Measurements from ENCODE around the gene CHPF.

Gene CHPF

DNA sequence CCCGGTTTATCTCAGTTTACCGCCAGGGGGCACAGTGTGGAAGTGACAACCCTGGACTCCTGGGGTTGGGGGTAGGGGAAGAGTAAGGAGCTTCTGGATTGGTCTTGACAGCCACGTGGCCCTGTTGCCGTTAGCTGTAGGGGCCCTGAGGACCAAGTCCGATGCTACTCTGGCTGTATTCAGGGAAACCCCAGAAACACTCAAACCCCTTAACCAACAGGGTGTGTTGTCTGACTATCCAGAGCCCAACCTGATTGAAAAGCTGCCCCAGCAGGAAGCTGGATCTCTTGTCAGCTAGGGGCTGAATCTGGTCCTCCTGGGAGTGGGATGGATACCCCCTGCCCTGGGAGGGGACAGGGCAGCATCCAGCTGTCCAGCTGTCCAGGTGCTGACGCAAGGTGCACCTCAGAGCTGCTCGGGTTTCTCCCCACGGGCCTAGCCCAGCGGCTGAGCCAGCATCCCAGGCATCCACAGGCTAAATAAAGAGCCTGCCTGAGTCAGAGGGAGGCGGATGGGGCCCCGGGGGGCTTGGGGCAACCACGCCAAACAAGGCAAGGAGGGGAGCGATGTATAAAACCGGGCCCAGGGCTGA lies 48.0 kb downstream of the CHPF start:
- DNase-seq, result peak in 3 of 5 donors; percentile 20 to 53 (median 44)

DNA sequence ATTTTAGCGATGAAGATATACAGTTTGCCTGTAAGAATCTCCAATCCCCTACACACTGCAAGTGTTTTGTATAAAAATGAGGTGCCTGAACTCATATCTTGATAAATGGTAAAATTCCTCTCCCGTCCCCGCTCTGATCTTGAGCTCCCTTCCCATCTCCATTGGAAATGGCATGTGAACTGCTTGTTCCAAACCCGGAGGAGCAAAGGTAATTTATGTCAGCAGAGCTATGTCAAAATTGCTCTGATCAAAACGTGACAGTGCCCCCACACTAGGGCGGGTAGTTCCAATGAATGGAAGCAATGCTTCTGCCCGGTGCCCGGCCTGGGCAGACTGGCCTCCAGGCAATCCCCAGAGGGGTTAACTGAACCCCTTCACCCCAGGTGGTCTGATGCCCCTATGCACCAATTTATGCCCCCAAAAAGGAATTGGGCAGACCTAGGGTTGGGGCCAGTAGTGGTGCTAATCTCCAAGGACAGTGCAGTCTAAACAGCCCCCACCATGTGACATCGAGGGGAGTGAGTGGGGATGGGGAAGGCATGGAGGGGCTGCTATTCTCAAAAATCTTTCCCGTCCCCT lies 48.6 kb downstream of the CHPF start:
- no peak for DNase-seq

DNA sequence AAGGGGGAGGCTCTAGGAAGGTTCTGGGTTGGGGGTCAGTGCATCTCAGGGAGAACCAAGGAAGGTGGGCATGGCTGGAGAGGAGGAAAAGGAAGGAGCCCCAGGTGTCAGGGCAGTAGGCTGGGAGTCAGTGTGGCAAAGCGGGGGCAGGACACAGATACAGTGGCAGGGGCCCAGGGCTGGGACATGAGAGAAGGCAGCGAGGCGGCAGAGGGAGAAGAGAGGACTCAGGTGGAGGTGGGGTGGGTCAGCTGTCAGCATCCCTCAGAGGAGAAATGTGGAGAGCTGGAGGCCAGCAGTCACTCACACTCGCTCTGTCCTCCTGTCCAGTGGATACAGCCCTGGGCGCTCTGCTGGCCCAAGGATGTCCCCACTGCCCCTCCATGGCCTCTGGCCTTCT lies 50.5 kb downstream of the CHPF start:
- DNase-seq, result no peak

DNA sequence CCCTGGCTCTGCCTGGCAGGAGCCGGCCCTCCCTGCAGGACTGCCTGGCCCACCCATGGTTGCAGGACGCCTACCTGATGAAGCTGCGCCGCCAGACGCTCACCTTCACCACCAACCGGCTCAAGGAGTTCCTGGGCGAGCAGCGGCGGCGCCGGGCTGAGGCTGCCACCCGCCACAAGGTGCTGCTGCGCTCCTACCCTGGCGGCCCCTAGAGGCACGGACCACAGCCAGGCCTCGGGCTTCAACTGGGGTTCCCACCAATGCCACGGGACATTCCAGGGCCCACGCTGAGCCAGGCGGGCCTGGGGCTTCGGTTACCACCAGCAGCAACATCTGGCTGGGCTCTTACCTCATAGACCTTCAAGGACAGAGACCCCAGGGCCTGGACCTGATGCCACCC lies 51.0 kb downstream of the CHPF start:
- DNase-seq, result no peak

GRCh38 chr2:219491278-219491963 lies 52.2 kb downstream of the CHPF start:
- no peak for DNase-seq

- DNase-seq, result no peak
Observed at GRCh38 chr2:219490600-219491130, 52.9 kb downstream of the CHPF start.

- DNase-seq, result no peak
Observed at GRCh38 chr2:219490186-219490585, 53.4 kb downstream of the CHPF start.

DNA sequence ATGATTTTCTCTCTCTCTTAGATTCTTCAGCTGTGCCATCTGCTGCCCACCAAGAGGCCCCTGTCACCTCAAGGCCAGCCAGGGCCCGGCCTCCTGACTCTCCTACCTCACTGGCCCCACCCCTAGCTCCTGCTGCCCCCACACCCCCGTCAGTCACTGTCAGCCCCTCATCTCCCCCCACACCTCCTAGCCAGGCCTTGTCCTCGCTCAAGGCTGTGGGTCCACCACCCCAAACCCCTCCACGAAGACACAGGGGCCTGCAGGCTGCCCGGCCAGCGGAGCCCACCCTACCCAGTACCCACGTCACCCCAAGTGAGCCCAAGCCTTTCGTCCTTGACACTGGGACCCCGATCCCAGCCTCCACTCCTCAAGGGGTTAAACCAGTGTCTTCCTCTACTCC lies 54.3 kb downstream of the CHPF start:
- no peak for DNase-seq

Data from T-helper 1 cell (primary cell).